Mucosa of stomach (tissue), 1 donor: ENCODE results near the gene DNER.
"Not testable (repeated sequence)": the region's sequence is repeated elsewhere in the genome, so short reads cannot be mapped to it uniquely, and the experiment has no call there.

Source experiments
- H3K27me3 ChIP-seq: one replicate; pipeline ENCODE4 v1.7.0; 2013; ENCODE audit warnings: mild to moderate bottlenecking, low read length; ENCODE audit not compliant: control insufficient read depth, insufficient read depth
- H3K36me3 ChIP-seq: one replicate; pipeline ENCODE4 v1.7.0; 2013; ENCODE audit warnings: low read length; ENCODE audit not compliant: control insufficient read depth, insufficient read depth
- H3K4me1 ChIP-seq: one replicate; pipeline ENCODE4 v1.7.0; 2013; ENCODE audit warnings: mild to moderate bottlenecking, low read length; ENCODE audit not compliant: control insufficient read depth, insufficient read depth
- H3K4me3 ChIP-seq: one replicate; pipeline ENCODE4 v1.7.0; 2013; ENCODE audit warnings: low read length
- H3K9ac ChIP-seq: one replicate; pipeline ENCODE4 v1.7.0; 2013; ENCODE audit warnings: mild to moderate bottlenecking, low read length, moderate library complexity
- H3K9me3 ChIP-seq: one replicate; pipeline ENCODE4 v1.7.0; 2013; ENCODE audit warnings: mild to moderate bottlenecking, low read length, moderate library complexity; ENCODE audit not compliant: control insufficient read depth
- donor health status: Pancreatic carcinoma.

Gene DNER

DNA sequence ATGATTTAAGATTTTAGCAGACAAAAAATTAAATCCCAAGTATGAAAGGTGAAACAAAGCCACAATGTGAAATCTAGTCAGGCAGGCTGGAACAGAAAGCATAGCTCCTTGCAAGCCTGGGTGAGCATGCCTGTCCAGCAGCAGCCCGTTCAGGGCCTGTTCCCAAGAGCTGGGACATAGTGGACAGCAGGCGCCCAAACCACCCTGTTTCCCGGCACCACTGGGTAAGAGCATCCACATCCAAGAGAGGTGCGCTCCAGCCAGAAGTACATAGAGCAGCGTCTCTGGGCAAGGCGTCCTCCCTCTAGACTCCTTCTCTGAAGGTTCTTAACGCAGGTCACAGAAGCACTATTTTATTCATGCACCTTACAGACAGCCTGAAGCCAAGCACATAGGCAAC, 80.8 kb downstream of the DNER start:
- no peaks in the 10 kb centered on the region for H3K4me1 ChIP-seq
- no peaks in the 10 kb centered on the region for H3K36me3 ChIP-seq
- H3K9me3 ChIP-seq: no peaks in the 10 kb centered on the region
- no peak overlapping the region for H3K4me3 ChIP-seq
- H3K9ac ChIP-seq: no peak overlapping the region
- H3K27me3 ChIP-seq: no peaks in the 10 kb centered on the region

GRCh38 chr2:229629039-229629438, 85.3 kb downstream of the DNER start:
- Histone ChIP-seq H3K36me3 (no peaks in the 10 kb centered on the region), H3K27me3 (no peaks in the 10 kb centered on the region), H3K4me1 (no peaks in the 10 kb centered on the region), H3K9ac (no peak overlapping the region), H3K9me3 (no peaks in the 10 kb centered on the region), H3K4me3 (no peak overlapping the region)

DNA sequence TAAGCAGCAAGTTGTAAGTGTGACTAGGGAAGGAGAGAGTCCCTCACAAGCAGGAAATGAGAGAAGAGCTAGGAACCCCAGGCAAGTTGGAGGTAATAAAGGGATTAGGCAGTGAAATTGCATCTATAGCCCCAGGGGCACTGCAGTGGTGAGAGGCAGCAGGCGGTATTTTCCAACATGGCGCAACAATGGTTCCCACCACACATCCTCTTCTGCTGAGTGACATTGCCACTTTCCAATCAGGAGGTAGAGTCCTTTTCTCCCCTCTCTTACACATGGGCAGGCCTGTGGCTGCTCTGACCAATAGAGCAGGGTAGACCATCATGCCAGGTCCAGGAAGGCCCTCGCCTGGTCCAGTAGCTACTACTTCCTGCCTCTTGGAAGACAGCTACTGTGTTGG, 86.6 kb downstream of the DNER start:
- Histone ChIP-seq H3K4me3 (no peak overlapping the region), H3K4me1 (no peaks in the 10 kb centered on the region), H3K9me3 (no peaks in the 10 kb centered on the region), H3K9ac (no peak overlapping the region), H3K27me3 (no peaks in the 10 kb centered on the region), H3K36me3 (no peaks in the 10 kb centered on the region)

DNA sequence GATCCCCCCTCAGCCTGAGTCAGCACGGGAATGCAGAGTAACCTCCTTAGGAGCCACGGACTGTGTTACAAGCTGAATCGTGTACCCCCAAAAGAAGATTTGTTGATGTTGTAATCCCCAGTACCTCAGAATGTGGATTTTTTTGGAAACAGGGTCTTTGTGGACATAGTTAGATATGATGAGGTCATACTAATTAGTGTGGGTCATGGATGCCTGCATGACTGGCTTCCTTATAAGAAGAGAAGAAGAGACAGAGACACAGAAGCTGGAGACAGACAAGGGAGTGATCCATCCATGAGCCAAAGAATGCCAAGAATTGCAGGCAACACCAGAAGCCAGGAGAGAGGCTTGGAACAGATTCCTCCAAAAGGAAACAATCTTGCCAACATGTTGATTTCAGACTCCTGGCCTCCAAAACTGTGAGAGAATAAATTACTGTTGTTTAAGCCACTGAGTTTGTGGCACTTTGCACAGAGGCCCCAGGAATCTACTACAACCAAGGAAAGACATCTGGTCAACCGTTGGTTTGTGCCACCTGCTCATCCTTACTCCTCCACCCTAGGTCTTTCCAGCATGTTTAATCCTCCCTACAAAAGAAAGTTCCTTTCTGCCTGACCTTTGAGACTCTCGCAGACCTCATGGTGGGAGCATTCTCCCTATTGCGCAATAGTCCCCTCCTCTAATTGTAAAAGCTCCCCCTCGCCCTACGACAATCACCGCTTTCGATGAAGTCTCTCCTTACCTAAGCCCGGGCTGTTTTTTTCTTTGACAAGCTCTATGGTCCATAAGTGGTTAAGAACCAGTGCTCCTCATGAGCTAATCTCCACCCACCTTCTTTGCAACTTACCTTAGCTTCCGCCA, 91.6 kb downstream of the DNER start:
- H3K27me3 ChIP-seq: no peaks in the 10 kb centered on the region
- H3K4me3 ChIP-seq: no peak overlapping the region
- no peak overlapping the region for H3K9ac ChIP-seq
- H3K4me1 ChIP-seq: no peaks in the 10 kb centered on the region
- H3K36me3 ChIP-seq: no peaks in the 10 kb centered on the region
- H3K9me3 ChIP-seq: no peaks in the 10 kb centered on the region

GRCh38 chr2:229620759-229621158, 93.6 kb downstream of the DNER start:
- H3K27me3 ChIP-seq: no peaks in the 10 kb centered on the region
- H3K9me3 ChIP-seq: no peaks in the 10 kb centered on the region
- no peak overlapping the region for H3K9ac ChIP-seq
- no peaks in the 10 kb centered on the region for H3K4me1 ChIP-seq
- no peaks in the 10 kb centered on the region for H3K36me3 ChIP-seq
- no peak overlapping the region for H3K4me3 ChIP-seq

DNA sequence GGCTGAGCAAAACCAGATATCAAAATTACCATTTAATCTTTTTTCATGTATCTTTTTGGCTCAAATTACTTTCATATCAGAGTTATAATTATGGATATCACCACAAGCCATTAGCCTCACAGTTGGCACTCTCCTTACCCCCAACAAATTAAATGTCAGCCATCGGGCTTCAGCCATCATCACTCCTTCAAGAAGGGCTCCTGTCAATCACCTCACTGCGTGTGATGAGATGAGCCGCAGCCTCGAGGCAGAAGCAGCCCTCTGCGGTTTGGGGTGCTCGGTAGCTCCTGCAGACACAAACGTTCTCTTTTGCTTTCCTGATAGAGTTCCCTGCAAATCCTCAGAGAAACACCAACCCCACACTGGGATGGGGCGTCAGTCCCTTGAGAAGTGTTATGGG, 94.1 kb downstream of the DNER start:
- H3K9ac ChIP-seq: no peak overlapping the region
- no peak overlapping the region for H3K4me3 ChIP-seq
- H3K36me3 ChIP-seq: no peaks in the 10 kb centered on the region
- no peaks in the 10 kb centered on the region for H3K9me3 ChIP-seq
- H3K27me3 ChIP-seq: no peaks in the 10 kb centered on the region
- H3K4me1 ChIP-seq: no peaks in the 10 kb centered on the region

- H3K4me1 ChIP-seq: no peaks in the 10 kb centered on the region
- H3K9ac ChIP-seq: no peak overlapping the region
- H3K36me3 ChIP-seq: no peaks in the 10 kb centered on the region
- no peaks in the 10 kb centered on the region for H3K9me3 ChIP-seq
- no peak overlapping the region for H3K4me3 ChIP-seq
- H3K27me3 ChIP-seq: no peaks in the 10 kb centered on the region
Observed at GRCh38 chr2:229616433-229616832, 97.9 kb downstream of the DNER start.

DNA sequence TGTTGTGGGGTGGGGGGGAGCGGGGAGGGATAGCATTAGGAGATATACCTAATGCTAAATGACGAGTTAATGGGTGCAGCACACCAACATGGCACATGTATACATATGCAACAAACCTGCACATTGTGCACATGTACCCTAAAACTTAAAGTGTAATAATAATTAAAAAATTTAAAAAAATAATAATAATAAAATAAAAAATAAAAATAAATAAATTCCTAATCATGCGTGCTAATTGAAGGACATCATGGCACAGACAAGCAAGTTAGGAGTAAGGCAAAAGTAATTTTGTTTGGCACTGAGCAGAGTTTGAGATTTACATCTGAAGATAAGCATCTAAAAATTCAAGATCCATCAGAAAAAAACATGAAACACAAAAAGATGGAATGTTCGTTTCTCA, 100.3 kb downstream of the DNER start:
- not testable (repeated sequence) for H3K9ac ChIP-seq, H3K4me1 ChIP-seq, H3K27me3 ChIP-seq, H3K36me3 ChIP-seq, H3K4me3 ChIP-seq, H3K9me3 ChIP-seq

GRCh38 chr2:229612384-229612971, 101.9 kb downstream of the DNER start:
- H3K9ac ChIP-seq: no peak overlapping the region
- H3K27me3 ChIP-seq: no peaks in the 10 kb centered on the region
- H3K4me3 ChIP-seq: no peak overlapping the region
- no peaks in the 10 kb centered on the region for H3K4me1 ChIP-seq
- H3K9me3 ChIP-seq: no peaks in the 10 kb centered on the region
- no peaks in the 10 kb centered on the region for H3K36me3 ChIP-seq

- Histone ChIP-seq H3K9ac (no peak overlapping the region), H3K27me3 (no peaks in the 10 kb centered on the region), H3K9me3 (no peaks in the 10 kb centered on the region), H3K36me3 (no peaks in the 10 kb centered on the region), H3K4me3 (no peak overlapping the region), H3K4me1 (no peaks in the 10 kb centered on the region)
Observed at GRCh38 chr2:229611360-229611759, 103.0 kb downstream of the DNER start.

DNA sequence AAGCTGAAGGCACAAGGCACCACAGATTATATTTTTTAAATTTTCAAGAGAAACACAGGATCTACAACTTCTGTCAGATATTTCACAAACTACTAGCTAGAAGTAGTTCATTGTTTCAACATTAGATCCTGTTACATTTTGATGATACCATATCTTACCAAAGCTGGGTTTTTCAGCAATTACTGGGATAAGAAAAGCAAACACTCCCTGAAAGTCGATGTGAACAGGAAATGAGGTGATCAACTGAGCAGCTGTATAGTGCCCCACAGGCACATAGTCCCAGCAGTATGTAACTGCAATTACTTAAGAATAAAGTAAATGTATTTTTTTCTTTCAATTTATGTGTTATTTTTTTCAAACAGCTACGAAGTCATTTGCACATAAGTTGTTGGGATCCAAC, 103.5 kb downstream of the DNER start:
- H3K27me3 ChIP-seq: no peaks in the 10 kb centered on the region
- H3K36me3 ChIP-seq: no peaks in the 10 kb centered on the region
- H3K9ac ChIP-seq: no peak overlapping the region
- H3K4me3 ChIP-seq: no peak overlapping the region
- H3K4me1 ChIP-seq: no peaks in the 10 kb centered on the region
- H3K9me3 ChIP-seq: no peaks in the 10 kb centered on the region

DNA sequence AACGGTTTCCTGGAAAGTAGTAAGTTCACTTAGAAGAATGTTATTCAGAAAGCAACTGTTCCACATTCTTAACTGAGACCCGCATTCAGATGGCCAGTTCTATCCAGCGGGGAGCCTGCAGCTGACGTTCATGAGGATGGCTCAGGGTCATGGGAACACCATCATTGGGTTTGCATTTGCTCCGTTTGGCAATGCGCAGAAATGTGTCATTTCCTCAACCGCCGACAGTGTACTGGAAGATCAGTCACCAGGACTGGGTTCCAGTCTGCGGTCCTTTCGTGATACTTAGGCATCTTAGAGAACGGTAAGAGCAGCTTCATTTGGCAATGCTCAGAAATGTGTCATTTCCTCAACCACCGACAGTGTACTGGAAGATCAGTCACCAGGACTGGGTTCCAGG, 104.0 kb downstream of the DNER start:
- Histone ChIP-seq H3K9ac (no peak overlapping the region), H3K4me1 (no peaks in the 10 kb centered on the region), H3K4me3 (no peak overlapping the region), H3K27me3 (no peaks in the 10 kb centered on the region), H3K9me3 (no peaks in the 10 kb centered on the region), H3K36me3 (no peaks in the 10 kb centered on the region)
